Ishikawa (cell line): ENCODE data around the gene SMIM10L1.

Source experiments
- CEBPB ChIP-seq: IDR thresholded peaks from 2 replicates; pipeline ENCODE4 v1.6.1; 2012
- CREB1 ChIP-seq: IDR thresholded peaks from 2 replicates; pipeline ENCODE4 v1.6.1; 2012; ENCODE audit warnings: low read depth
- EGR1 ChIP-seq: IDR thresholded peaks from 2 replicates; pipeline ENCODE4 v1.6.1; 2012
- MAX ChIP-seq: IDR thresholded peaks from 2 replicates; pipeline ENCODE4 v1.6.1; 2012
- RAD21 ChIP-seq: IDR thresholded peaks from 2 replicates; pipeline ENCODE4 v1.6.1; 2012; ENCODE audit warnings: low read depth
- REST ChIP-seq: IDR thresholded peaks from 2 replicates; pipeline ENCODE4 v1.6.1; 2012; ENCODE audit warnings: low read depth, mild to moderate bottlenecking
- YY1 ChIP-seq: IDR thresholded peaks from 2 replicates; pipeline ENCODE4 v1.6.1; 2012; ENCODE audit warnings: low read depth
- ZBTB7A ChIP-seq: IDR thresholded peaks from 2 replicates; pipeline ENCODE4 v1.6.1; 2012; ENCODE audit warnings: low read depth

SMIM10L1 gene

GRCh38 chr12:11209113-11209512, 38.1 kb downstream of the SMIM10L1 start:
- TF ChIP-seq YY1 = no peak
- no peak for TF ChIP-seq CREB1
- no peak for TF ChIP-seq CEBPB
- TF ChIP-seq REST = no peak
- TF ChIP-seq ZBTB7A = no peak
- TF ChIP-seq EGR1 = no peak
- no peak for TF ChIP-seq MAX
- peak; percentile 29; the same call in 1 of the 2 replicates for TF ChIP-seq RAD21
